Progenitor cell of endocrine pancreas (in vitro differentiated cells): Measurements from ENCODE around the gene TNRC6C. TPM values are rescaled to one million over a fixed set of nuclear protein-coding genes. Genes with fewer than 3 reads are reported as not detected.

Experiments
- DNase-seq: peaks from one replicate; pipeline ENCODE4 v3.0.0; 2021; ENCODE audit warnings: low spot score; ENCODE audit not compliant: unreplicated experiment
- H3K27ac Mint-ChIP-seq: 2 replicates; pipeline ENCODE4 v1.8.0; 2021; ENCODE audit warnings: mild to moderate bottlenecking, moderate library complexity, mixed read lengths
- H3K27me3 Mint-ChIP-seq: 2 replicates; pipeline ENCODE4 v1.8.0; 2021; ENCODE audit warnings: mixed read lengths
- H3K36me3 Mint-ChIP-seq: 2 replicates; pipeline ENCODE4 v1.8.0; 2022; ENCODE audit warnings: mixed read lengths; ENCODE audit not compliant: insufficient read depth
- H3K4me1 Mint-ChIP-seq: 2 replicates; pipeline ENCODE4 v1.8.0; 2021; ENCODE audit warnings: low read depth, mixed read lengths
- H3K4me3 Mint-ChIP-seq: 2 replicates; pipeline ENCODE4 v1.8.0; 2021; ENCODE audit warnings: low read depth, mild to moderate bottlenecking, moderate library complexity, mixed read lengths
- H3K9me3 Mint-ChIP-seq: 2 replicates; pipeline ENCODE4 v1.8.0; 2021; ENCODE audit warnings: low read depth, mixed read lengths
- total RNA-seq: library from RNA; stranded (reverse); gene quantifications from 2 replicates; pipeline ENCODE4 v1.2.1, GENCODE V29; 2021
- TF ChIP-seq, protein P1 (sequence below): fragments of 200-600 bp; sonication (generic); IDR thresholded peaks from one replicate; pipeline ENCODE4 v1.5.0; 2021; ENCODE audit warnings: antibody characterized with exemption, mild to moderate bottlenecking; ENCODE audit not compliant: unreplicated experiment

TNRC6C gene
- total RNA-seq, 1 donor from 2014 or later = 38.3 TPM

- H3K4me3 Mint-ChIP-seq = no peak overlapping the region
- H3K4me1 Mint-ChIP-seq = no peaks in the 10 kb centered on the region
- H3K36me3 Mint-ChIP-seq = peaks cover 2% of the 10 kb centered on the region
Measured at GRCh38 chr17:78027121-78027520, 68.6 kb downstream of the TNRC6C start.

DNA sequence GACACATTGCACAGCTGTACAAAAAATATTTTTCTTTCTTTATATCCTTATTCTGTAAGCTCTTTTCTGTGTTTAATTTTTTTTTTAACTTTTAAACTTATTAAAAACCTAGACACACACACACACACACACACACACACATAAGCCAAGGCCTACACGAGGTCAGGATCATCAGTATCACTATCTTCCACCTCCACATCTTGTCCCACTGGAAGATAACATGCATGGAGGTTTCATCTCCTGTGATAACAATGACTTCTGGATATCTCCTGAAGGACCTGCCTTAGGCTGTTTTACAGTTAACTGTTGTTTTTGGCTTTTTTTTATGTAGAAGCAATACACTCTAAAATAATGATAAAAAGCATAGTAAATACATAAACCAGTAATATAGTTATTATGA lies 71.2 kb downstream of the TNRC6C start:
- Mint-ChIP-seq H3K9me3 (no peaks in the 10 kb centered on the region), H3K36me3 (peaks cover 7% of the 10 kb centered on the region), H3K4me3 (no peak overlapping the region), H3K27me3 (no peaks in the 10 kb centered on the region), H3K4me1 (no peaks in the 10 kb centered on the region), H3K27ac (no peak overlapping the region)
- TF ChIP-seq, protein P1, sequence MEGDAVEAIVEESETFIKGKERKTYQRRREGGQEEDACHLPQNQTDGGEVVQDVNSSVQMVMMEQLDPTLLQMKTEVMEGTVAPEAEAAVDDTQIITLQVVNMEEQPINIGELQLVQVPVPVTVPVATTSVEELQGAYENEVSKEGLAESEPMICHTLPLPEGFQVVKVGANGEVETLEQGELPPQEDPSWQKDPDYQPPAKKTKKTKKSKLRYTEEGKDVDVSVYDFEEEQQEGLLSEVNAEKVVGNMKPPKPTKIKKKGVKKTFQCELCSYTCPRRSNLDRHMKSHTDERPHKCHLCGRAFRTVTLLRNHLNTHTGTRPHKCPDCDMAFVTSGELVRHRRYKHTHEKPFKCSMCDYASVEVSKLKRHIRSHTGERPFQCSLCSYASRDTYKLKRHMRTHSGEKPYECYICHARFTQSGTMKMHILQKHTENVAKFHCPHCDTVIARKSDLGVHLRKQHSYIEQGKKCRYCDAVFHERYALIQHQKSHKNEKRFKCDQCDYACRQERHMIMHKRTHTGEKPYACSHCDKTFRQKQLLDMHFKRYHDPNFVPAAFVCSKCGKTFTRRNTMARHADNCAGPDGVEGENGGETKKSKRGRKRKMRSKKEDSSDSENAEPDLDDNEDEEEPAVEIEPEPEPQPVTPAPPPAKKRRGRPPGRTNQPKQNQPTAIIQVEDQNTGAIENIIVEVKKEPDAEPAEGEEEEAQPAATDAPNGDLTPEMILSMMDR = no peak
- DNase-seq = no peak

More at GRCh38 chr17:78027121-78027520, 68.6 kb downstream of the TNRC6C start:
- Mint-ChIP-seq H3K27me3 (no peaks in the 10 kb centered on the region), H3K27ac (no peak overlapping the region), H3K9me3 (no peaks in the 10 kb centered on the region)
- no peak for DNase-seq
- TF ChIP-seq, protein P1 = no peak

DNA sequence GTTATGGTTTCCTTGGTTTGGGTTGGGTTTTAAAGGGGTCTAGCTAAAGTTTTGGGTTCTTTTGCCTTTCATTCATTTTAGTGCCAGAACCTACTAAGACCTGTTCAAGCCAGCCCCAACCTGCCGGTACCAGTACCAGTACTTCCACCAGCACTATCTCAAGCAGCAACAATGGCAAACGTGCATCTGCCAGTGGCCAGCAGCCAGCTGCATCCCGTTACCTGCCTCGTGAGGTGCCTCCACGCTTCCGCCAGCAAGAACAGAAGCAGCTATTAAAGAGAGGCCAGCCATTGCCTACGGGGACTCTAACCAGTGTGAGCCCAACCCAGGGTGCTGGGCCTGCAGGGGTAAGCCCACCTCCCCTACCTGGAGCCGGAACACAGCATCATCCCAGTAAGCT lies 72.9 kb downstream of the TNRC6C start:
- H3K4me3 Mint-ChIP-seq = no peak overlapping the region
- TF ChIP-seq, protein P1 = no peak
- H3K4me1 Mint-ChIP-seq = no peaks in the 10 kb centered on the region
- no peak for DNase-seq
- no peaks in the 10 kb centered on the region for H3K27me3 Mint-ChIP-seq
- peaks cover 7% of the 10 kb centered on the region for H3K36me3 Mint-ChIP-seq
- no peaks in the 10 kb centered on the region for H3K9me3 Mint-ChIP-seq
- no peak overlapping the region for H3K27ac Mint-ChIP-seq

- no peak overlapping the region for H3K4me3 Mint-ChIP-seq
- H3K27ac Mint-ChIP-seq = peak overlapping the region; percentile 55
- H3K9me3 Mint-ChIP-seq = no peaks in the 10 kb centered on the region
- H3K36me3 Mint-ChIP-seq = peaks cover 9% of the 10 kb centered on the region
- TF ChIP-seq, protein P1 = no peak
- no peaks in the 10 kb centered on the region for H3K27me3 Mint-ChIP-seq
- H3K4me1 Mint-ChIP-seq = no peaks in the 10 kb centered on the region
- DNase-seq = no peak
Measured at GRCh38 chr17:78032166-78032565, 73.7 kb downstream of the TNRC6C start.

DNA sequence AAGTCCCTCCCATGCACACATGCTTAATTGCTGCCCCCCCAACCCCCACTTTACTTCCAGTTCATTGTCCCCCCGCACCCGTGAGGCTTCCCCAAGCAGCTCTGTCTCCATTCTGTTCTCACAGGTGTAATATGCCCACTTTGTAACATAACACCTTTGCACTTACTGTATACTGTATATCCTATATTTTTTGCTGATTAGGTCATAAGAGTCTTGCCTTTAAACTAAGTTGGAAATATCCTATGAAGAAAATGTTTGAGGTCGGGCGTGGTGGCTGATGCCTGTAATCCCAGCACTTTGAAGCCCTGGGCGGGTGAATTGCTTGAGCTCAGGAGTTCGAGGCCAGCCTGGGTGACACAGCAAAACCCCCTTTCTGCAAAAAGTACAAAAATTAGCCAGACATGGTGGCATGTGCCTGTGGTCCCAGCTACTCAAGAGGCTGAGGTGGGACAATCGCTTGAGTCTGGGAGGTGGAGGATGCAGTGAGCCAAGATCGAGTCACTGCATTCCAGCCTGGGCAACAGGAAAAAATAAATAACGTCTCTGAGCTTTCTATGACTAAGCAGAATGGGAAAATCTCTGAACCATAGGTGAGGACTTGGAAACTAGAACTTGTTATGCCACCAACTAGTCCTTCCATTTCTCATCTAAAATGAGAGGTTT lies 76.1 kb downstream of the TNRC6C start:
- Mint-ChIP-seq H3K27me3 (no peaks in the 10 kb centered on the region), H3K4me1 (peaks cover 2% of the 10 kb centered on the region), H3K9me3 (no peaks in the 10 kb centered on the region), H3K4me3 (no peak overlapping the region), H3K27ac (no peak overlapping the region), H3K36me3 (peaks cover 18% of the 10 kb centered on the region)
- TF ChIP-seq, protein P1 = no peak
- no peak for DNase-seq
